ENCODE data around the gene KLHDC3. TPM values are rescaled to one million over a fixed set of nuclear protein-coding genes. Genes with fewer than 3 reads are reported as not detected.

The KLHDC3 gene
- total and polyA plus RNA-seq, 9 of the 15 experiments (the other 6 are each of a cell fraction or from before 2014, with no cell fraction given): 4.5 to 171 (median 107) TPM

DNA sequence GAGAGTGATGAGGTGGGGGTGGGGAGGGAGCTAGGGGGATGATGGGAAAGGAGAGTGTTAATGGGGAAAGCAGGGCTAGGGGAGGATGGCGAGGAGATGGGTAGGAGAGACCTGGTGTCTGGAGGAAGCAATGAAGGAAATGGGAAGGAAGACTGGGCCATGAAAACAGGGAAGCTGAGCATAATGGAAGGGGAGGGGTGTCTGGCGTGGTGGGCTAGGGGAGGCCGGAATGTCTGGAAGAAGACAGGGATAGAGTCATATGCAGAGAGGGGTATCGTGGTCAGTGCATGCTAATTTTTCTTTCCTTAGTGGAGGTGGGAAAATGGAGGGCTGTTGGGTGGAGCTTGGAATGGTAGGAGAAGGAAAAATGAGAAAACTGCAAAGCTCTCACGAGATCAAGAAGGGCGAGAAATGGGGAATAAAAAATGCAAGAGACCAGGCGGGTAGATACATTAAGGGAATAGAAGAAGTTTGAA is 423 bp downstream of the KLHDC3 start (continued):
- TF ChIP-seq, protein P1, sequence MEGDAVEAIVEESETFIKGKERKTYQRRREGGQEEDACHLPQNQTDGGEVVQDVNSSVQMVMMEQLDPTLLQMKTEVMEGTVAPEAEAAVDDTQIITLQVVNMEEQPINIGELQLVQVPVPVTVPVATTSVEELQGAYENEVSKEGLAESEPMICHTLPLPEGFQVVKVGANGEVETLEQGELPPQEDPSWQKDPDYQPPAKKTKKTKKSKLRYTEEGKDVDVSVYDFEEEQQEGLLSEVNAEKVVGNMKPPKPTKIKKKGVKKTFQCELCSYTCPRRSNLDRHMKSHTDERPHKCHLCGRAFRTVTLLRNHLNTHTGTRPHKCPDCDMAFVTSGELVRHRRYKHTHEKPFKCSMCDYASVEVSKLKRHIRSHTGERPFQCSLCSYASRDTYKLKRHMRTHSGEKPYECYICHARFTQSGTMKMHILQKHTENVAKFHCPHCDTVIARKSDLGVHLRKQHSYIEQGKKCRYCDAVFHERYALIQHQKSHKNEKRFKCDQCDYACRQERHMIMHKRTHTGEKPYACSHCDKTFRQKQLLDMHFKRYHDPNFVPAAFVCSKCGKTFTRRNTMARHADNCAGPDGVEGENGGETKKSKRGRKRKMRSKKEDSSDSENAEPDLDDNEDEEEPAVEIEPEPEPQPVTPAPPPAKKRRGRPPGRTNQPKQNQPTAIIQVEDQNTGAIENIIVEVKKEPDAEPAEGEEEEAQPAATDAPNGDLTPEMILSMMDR (IDR thresholded peaks at IDR 0.05 in 2 of 3, conservative IDR thresholded peaks at IDR 0.05 in 1 of 3; ENCODE audit: insufficient read depth in 2 of 3, low read depth in 1 of 3, low read length in 3 of 3): no peak
- TF ChIP-seq JUND (IDR thresholded peaks at IDR 0.05; ENCODE audit: borderline replicate concordance, low read depth, low read length) (no peak), JUND (tag; IDR thresholded peaks at IDR 0.05; ENCODE audit: borderline replicate concordance, low read depth, low read length) (no peak), FOXP4 (CRISPR knock-in tag; IDR thresholded peaks at IDR 0.05; ENCODE audit: borderline replicate concordance) (no peak), IRF2 (CRISPR knock-in tag; IDR thresholded peaks at IDR 0.05) (no peak), KLF10 (CRISPR knock-in tag; IDR thresholded peaks at IDR 0.05) (no peak), LCOR (CRISPR knock-in tag; IDR thresholded peaks at IDR 0.05) (no peak), SETDB1 (IDR thresholded peaks at IDR 0.05; ENCODE audit: low read length) (no peak), PPARD (CRISPR knock-in tag; IDR thresholded peaks at IDR 0.05) (no peak), ZNF121 (CRISPR knock-in tag; conservative IDR thresholded peaks at IDR 0.05) (no peak), MAFF (IDR thresholded peaks at IDR 0.05; ENCODE audit: low read length) (no peak), SNIP1 (IDR thresholded peaks at IDR 0.05; ENCODE audit: low read depth) (no peak), ZNF76 (CRISPR knock-in tag; IDR thresholded peaks at IDR 0.05; ENCODE audit: borderline replicate concordance) (no peak), ERF (CRISPR knock-in tag; IDR thresholded peaks at IDR 0.05) (no peak), TBL1XR1 (IDR thresholded peaks at IDR 0.05; ENCODE audit: low read length in 2 of 2) (no peak), MXI1 (IDR thresholded peaks at IDR 0.05; ENCODE audit: low read depth, low read length) (no peak), ESRRA (IDR thresholded peaks at IDR 0.05; ENCODE audit: borderline replicate concordance, low read depth) (no peak)
- TF ChIP-seq, protein P2, sequence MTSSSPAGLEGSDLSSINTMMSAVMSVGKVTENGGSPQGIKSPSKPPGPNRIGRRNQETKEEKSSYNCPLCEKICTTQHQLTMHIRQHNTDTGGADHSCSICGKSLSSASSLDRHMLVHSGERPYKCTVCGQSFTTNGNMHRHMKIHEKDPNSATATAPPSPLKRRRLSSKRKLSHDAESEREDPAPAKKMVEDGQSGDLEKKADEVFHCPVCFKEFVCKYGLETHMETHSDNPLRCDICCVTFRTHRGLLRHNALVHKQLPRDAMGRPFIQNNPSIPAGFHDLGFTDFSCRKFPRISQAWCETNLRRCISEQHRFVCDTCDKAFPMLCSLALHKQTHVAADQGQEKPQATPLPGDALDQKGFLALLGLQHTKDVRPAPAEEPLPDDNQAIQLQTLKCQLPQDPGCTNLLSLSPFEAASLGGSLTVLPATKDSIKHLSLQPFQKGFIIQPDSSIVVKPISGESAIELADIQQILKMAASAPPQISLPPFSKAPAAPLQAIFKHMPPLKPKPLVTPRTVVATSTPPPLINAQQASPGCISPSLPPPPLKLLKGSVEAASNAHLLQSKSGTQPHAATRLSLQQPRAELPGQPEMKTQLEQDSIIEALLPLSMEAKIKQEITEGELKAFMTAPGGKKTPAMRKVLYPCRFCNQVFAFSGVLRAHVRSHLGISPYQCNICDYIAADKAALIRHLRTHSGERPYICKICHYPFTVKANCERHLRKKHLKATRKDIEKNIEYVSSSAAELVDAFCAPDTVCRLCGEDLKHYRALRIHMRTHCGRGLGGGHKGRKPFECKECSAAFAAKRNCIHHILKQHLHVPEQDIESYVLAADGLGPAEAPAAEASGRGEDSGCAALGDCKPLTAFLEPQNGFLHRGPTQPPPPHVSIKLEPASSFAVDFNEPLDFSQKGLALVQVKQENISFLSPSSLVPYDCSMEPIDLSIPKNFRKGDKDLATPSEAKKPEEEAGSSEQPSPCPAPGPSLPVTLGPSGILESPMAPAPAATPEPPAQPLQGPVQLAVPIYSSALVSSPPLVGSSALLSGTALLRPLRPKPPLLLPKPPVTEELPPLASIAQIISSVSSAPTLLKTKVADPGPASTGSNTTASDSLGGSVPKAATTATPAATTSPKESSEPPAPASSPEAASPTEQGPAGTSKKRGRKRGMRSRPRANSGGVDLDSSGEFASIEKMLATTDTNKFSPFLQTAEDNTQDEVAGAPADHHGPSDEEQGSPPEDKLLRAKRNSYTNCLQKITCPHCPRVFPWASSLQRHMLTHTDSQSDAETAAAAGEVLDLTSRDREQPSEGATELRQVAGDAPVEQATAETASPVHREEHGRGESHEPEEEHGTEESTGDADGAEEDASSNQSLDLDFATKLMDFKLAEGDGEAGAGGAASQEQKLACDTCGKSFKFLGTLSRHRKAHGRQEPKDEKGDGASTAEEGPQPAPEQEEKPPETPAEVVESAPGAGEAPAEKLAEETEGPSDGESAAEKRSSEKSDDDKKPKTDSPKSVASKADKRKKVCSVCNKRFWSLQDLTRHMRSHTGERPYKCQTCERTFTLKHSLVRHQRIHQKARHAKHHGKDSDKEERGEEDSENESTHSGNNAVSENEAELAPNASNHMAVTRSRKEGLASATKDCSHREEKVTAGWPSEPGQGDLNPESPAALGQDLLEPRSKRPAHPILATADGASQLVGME (CRISPR knock-in tag; IDR thresholded peaks at IDR 0.05): no peak
- TF ChIP-seq, protein P3, sequence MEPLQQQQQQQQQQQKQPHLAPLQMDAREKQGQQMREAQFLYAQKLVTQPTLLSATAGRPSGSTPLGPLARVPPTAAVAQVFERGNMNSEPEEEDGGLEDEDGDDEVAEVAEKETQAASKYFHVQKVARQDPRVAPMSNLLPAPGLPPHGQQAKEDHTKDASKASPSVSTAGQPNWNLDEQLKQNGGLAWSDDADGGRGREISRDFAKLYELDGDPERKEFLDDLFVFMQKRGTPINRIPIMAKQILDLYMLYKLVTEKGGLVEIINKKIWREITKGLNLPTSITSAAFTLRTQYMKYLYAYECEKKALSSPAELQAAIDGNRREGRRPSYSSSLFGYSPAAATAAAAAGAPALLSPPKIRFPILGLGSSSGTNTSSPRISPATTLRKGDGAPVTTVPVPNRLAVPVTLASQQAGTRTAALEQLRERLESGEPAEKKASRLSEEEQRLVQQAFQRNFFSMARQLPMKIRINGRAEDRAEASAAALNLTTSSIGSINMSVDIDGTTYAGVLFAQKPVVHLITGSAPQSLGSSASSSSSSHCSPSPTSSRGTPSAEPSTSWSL (CRISPR knock-in tag; IDR thresholded peaks at IDR 0.05; ENCODE audit: borderline replicate concordance): no peak
